GM21723 (cell line): Measurements from ENCODE around the gene RABGGTA.
"Not testable (repeated sequence)": the region's sequence is repeated elsewhere in the genome, so short reads cannot be mapped to it uniquely, and the experiment has no call there.

Experiments used
- ATAC-seq: cut with Tn5 transposase; IDR thresholded peaks from one replicate; pipeline ENCODE4 v1.9.1; 2021; ENCODE audit warnings: mild to moderate bottlenecking, moderate library complexity; ENCODE audit not compliant: unreplicated experiment

The RABGGTA gene

GRCh38 chr14:24222987-24223386 is 48.4 kb downstream of the RABGGTA start:
- not testable (repeated sequence) for ATAC-seq

GRCh38 chr14:24219521-24219920 is 51.9 kb downstream of the RABGGTA start:
- ATAC-seq, result no peak

- ATAC-seq, result no peak
Measured at GRCh38 chr14:24219080-24219479, 52.3 kb downstream of the RABGGTA start.

GRCh38 chr14:24216876-24217275 is 54.5 kb downstream of the RABGGTA start:
- ATAC-seq, result not testable (repeated sequence)

- no peak for ATAC-seq
Measured at GRCh38 chr14:24216345-24216699, 55.1 kb downstream of the RABGGTA start.
